ENCODE results near the gene CENPX. TPM values are rescaled to one million over a fixed set of nuclear protein-coding genes. Genes with fewer than 3 reads are reported as not detected.

The CENPX gene
- total RNA-seq, 1 donor from 2014 or later = 109 TPM

DNA sequence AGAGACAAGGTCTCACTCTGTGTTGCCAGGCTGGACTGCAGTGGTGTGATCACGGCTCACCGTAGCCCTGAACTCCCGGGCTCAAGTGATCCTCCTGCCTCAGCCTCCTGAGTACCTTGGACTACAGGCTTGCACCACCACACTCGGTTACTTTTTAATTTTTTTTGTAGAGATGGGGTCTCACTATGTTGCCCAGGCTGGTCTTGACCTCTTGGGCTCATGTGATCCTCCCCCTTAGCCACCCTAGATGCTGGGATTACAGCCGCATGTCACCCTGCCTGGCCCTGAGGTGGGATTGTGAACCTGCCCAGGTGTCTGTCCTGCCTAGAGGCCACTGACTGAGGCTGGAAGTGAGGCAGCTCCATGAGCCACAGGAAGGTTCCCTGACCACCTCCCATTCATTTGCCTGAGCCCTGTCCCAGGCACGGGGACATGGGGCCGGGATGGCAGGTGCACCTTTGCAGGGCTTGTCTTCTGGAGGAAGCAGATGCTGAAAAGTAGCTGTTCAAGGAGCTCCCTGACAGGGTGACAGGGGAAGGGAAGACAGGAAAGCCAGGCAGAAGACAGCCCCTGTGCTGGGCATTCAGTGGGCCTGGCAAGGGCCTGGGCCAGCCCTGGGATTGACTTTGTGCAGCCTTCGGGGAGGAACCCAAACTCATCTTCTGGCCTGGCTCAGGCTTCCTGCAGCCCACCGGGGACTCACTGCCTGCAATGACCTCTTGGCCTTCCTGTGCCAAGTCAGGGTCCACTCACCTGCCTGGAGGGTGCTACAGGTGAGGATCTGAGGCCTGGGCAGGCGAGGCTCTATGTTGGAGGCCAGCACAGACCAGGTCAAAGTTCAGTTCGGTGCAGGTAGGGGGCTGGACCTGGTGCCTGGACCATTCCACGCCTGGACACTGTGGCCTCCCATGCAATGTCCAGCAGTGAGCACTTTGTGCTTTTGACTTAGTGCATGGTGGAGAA, 53.5 kb downstream of the CENPX start:
- Mint-ChIP-seq H3K4me3 (no peak overlapping the region), H3K27ac (no peak overlapping the region), H3K36me3 (ENCODE audit: low read depth) (no peaks in the 10 kb centered on the region), H3K4me1 (ENCODE audit: low read depth) (peaks cover 5% of the 10 kb centered on the region), H3K27me3 (ENCODE audit: insufficient read depth) (peaks cover 16% of the 10 kb centered on the region), H3K9me3 (no peaks in the 10 kb centered on the region)
- DNase-seq (ENCODE audit: low spot score) = no peak
- intact Hi-C loops (cut with micrococcal nuclease) = loop anchor here (1.0 kb wide), 3 partner anchors 8 to 129 kb away; partner anchors contain the start of genes ASPSCR1, FASN and LRRC45

Other genes with a start within 250 kb of the CENPX start
- not detected in 2 replicates for gene GCGR, start 218.7 kb downstream of the CENPX start, total RNA-seq
- 56.0 and 62.3 TPM in 2 replicates for gene MCRIP1, start 189.6 kb downstream of the CENPX start, total RNA-seq
- not detected in 2 replicates for gene PPP1R27, start 187.8 kb downstream of the CENPX start, total RNA-seq
- 477 and 487 TPM in 2 replicates for gene P4HB, start 162.3 kb downstream of the CENPX start, total RNA-seq
- gene ARHGDIA, start 151.5 kb downstream of the CENPX start, total RNA-seq = 701 and 705 TPM in 2 replicates
- gene ALYREF, start 131.3 kb downstream of the CENPX start, total RNA-seq = 241 and 249 TPM in 2 replicates
- 123 and 124 TPM in 2 replicates for gene ANAPC11, start 131.2 kb downstream of the CENPX start, total RNA-seq
- gene NPB, start 120.6 kb downstream of the CENPX start, total RNA-seq = 0.24 and 0.31 TPM in 2 replicates
- 49.5 and 54.5 TPM in 2 replicates for gene PCYT2, start 111.5 kb downstream of the CENPX start, total RNA-seq
- 53.2 and 57.5 TPM in 2 replicates for gene SIRT7, start 104.7 kb downstream of the CENPX start, total RNA-seq
- 33.8 and 35.5 TPM in 2 replicates for gene MAFG, start 95.1 kb downstream of the CENPX start, total RNA-seq
- 130 and 131 TPM in 2 replicates for gene PYCR1, start 85.6 kb downstream of the CENPX start, total RNA-seq
- gene MYADML2, start 75.6 kb downstream of the CENPX start, total RNA-seq = 0.08 TPM in 1 of 2 replicates, not detected in the other
- 1.5 and 2.4 TPM in 2 replicates for gene NOTUM, start 61.7 kb downstream of the CENPX start, total RNA-seq
- gene ASPSCR1, start 45.2 kb downstream of the CENPX start, total RNA-seq = 32.2 and 33.8 TPM in 2 replicates
- 37.6 and 37.8 TPM in 2 replicates for gene LRRC45, start 427 bp upstream of the CENPX start, total RNA-seq
- 7.6 and 9.4 TPM in 2 replicates for gene RAC3, start 8.8 kb upstream of the CENPX start, total RNA-seq
- gene DCXR, start 14.8 kb upstream of the CENPX start, total RNA-seq = 123 and 125 TPM in 2 replicates
- gene RFNG, start 28.9 kb upstream of the CENPX start, total RNA-seq = 24.1 and 26.8 TPM in 2 replicates
- 112 and 124 TPM in 2 replicates for gene GPS1, start 29.0 kb upstream of the CENPX start, total RNA-seq
- 231 and 235 TPM in 2 replicates for gene DUS1L, start 42.9 kb upstream of the CENPX start, total RNA-seq
- 415 and 421 TPM in 2 replicates for gene FASN, start 75.4 kb upstream of the CENPX start, total RNA-seq
- 59.5 and 60.8 TPM in 2 replicates for gene CCDC57, start 190.0 kb upstream of the CENPX start, total RNA-seq
- 111 and 115 TPM in 2 replicates for gene SLC16A3, start 206.2 kb upstream of the CENPX start, total RNA-seq

Measured in activated T-helper 1 cell treated with anti-CD3 and anti-CD28 coated beads, Interleukin-12 subunit alpha, Interleukin-12 subunit beta, Interleukin-2, Interleukin-4 antibody, amounts not matched to agents 30 ng/mL and 10 ng/mL and 1 ng/mL, durations not matched to agents 14 hours and 24 hours and 36 hours (primary cell).